OCI-M1 (cell line): ENCODE data around the gene DTD1.

ENCODE experiments used
- DNase-seq: peaks from one replicate; lab custom pipeline; 2025; lab: John Stamatoyannopoulos, UW

The DTD1 gene

GRCh38 chr20:18587665-18588573, at the start of gene DTD1:
DTD1 (plus strand) TSS chr20:18588054; CDS start chr20:18588073, 19 bp downstream.
- peak; percentile 95 for DNase-seq

DNA sequence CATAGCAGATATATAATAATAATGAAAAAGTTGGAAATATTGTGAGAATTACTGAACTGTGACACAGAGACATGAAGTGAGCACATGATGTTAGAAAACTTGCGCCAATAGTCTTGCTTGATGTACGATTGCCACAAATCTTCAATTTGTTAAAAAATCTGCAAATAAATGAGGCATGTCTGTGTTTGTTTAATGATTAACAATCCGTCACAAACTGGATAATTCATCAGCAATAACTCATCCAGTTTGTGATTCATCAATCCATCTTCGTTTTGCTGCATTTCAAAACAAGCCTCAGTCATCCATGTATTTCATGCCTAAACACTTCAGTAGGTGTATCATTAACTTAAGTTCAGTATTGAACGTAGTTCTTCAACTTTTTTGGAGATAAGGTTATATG, 46.1 kb upstream of the DTD1 start:
- DNase-seq, result no peak

DNA sequence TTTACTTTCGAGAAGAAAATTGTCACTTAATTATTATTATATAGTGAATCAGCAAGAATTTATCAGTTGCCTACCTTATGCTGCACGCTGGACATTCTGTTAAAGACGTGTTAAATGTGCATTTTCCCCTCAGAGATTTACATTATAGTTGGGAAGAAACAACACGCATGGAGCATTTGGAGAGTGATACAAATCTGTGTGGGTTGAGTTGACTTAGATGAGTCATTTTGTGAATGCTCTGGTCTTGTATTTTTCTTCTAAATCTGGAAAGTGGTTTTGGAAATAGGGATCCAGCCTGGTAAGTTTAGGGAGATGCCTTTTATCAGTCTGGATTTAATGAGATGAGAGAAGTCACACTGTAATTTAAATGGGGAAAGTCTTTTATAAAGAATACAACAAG, 44.6 kb upstream of the DTD1 start:
- DNase-seq, result no peak

DNA sequence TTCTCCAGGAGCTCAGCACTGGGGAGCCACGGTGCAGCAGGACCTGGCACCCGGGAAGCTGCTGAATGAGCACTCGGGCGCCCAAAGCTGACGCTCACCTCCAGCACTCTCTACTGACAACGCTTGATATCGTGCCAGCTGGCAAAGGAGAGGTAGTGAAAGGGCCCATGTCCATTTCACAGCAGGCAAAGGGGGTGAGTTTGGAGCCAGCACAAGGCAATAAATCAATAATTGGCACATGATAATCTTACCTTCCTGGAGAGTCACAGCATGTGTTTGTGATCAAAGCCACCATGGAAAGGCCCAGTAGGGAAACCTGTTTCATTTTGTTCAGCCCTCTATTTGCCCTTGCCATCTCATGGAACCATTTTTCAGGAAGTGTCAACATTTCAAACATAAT, 43.9 kb upstream of the DTD1 start:
- no peak for DNase-seq

- no peak for DNase-seq
Measured at GRCh38 chr20:18545566-18545965, 42.3 kb upstream of the DTD1 start.

GRCh38 chr20:18548465-18548864, 39.4 kb upstream of the DTD1 start:
- DNase-seq, result no peak

GRCh38 chr20:18553746-18554145, 34.1 kb upstream of the DTD1 start:
- no peak for DNase-seq

GRCh38 chr20:18566892-18567738, 20.7 kb upstream of the DTD1 start, which contains the start of gene SMIM26:
SMIM26 (plus strand) TSS chr20:18567432; CDS start chr20:18567479, 47 bp downstream.
- DNase-seq, result peak; percentile 96

- no peak for DNase-seq
Measured at GRCh38 chr20:18567739-18568091, 20.1 kb upstream of the DTD1 start.

DNA sequence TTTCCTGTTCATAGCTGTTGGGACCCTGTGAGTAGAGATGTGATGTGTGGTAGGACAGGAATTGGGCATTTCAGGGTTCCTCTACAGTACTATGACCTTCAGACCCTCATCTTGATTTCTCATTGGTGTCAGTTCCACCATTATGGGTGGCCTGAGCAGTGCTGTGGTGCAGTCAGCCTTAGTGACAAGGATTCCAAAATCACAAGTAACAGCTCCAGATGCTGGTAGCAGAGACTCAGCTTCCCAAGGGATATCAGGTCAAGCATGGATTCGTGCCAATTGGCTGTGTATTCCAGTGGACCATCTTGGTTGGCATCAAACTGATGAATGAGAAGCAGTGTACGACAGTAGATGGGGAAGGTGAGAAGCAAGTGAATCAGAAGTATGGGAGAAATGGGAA, 16.8 kb upstream of the DTD1 start:
- no peak for DNase-seq

- DNase-seq, result no peak
Measured at GRCh38 chr20:18571578-18571977, 16.3 kb upstream of the DTD1 start.

DNA sequence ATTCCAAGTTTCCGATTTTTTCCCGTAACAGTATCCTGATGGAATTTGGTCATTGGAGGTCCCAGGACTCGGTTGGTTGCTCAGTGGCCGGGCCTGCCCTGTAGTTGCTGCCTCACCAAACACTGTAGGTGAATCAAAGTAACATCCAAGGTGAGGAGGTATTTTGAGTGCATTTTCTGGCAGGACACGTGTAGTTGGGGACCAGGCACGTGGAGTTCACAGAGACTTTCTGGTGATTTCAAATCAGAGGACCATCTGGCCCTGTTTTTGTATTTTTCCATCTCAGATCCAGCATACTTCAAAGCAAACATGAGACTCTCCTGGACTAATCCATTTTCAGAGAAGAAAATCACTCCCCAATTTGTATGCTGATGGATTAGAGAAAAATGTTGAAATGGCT, 9.9 kb upstream of the DTD1 start:
- no peak for DNase-seq

GRCh38 chr20:18578581-18578980, 9.3 kb upstream of the DTD1 start:
- peak; percentile 31 for DNase-seq

GRCh38 chr20:18580012-18580411, 7.8 kb upstream of the DTD1 start:
- no peak for DNase-seq

DNA sequence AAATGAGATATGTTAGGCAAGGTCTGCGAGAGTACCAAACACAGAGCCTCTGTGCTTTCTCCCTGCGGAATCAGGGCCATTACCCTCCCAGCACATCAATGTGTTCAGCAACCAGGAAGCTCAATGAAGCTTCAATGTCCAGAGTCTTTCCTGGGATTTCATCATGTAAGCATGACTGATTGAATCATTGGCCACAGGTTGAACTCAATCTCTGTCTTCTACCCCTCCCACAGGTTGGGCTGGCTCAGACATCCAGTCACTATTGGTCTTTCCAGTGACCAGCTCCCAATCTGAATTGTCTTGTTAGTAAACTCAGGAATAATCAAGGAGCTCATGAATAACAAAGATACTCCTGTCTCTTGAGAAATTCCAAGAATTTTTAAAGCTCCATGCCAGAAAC, 2.7 kb upstream of the DTD1 start:
- DNase-seq, result peak; percentile 83

GRCh38 chr20:18588574-18588933, 700 bp downstream of the DTD1 start:
- peak; percentile 37 for DNase-seq

GRCh38 chr20:18589941-18590674, 2.3 kb downstream of the DTD1 start:
- DNase-seq, result peak; percentile 26

GRCh38 chr20:18596270-18596669, 8.4 kb downstream of the DTD1 start:
- DNase-seq, result no peak

- no peak for DNase-seq
Measured at GRCh38 chr20:18609741-18610140, 21.9 kb downstream of the DTD1 start.

GRCh38 chr20:18611492-18611891, 23.6 kb downstream of the DTD1 start:
- DNase-seq, result no peak

DNA sequence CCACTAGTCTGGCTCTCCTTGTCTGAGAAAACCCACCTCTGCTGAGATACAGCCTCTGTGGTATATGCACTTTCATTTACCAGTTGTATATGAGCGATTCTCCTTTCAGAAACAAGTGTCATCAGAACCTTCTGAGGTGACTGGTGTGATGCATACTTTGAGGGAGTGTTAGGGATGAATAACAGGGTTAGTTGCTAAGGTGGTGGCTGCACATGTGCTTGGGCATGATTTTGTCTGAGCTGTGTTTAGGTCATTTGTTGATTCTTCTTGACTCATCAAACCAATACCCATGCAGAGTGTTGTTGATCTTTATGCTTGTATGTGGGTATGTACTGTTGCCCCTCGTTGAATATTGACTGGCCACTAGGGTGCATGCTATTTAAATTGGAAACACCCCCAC, 25.7 kb downstream of the DTD1 start:
- no peak for DNase-seq

GRCh38 chr20:18614244-18614643, 26.4 kb downstream of the DTD1 start:
- no peak for DNase-seq
